OCI-M2 (cell line): Measurements from ENCODE around the gene OR52N4.
"Not testable (repeated sequence)": the region's sequence is repeated elsewhere in the genome, so short reads cannot be mapped to it uniquely, and the experiment has no call there.

Experiments
- DNase-seq: peaks from one replicate; lab custom pipeline; 2025; ENCODE audit not compliant: unreplicated experiment; lab: John Stamatoyannopoulos, UW

Gene OR52N4

DNA sequence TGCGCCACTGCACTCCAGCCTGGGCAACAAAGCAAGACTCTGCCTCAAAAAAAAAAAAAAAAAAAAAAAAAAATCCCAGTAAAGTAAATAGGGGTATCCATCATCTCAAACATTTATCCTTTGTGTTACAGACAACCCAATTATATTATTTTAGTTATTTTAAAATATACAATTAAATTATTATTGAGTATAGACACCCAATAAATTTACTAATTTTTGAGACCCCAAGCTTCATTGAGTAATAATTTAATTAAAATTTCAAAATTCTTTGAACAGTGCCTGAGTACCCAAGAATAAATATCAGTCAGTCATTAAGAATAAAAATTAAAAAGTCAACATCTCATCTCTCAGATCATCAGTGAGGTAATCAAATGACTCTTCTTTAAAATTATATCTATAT is at the start of gene OR52N4:
TSS of gene OR52N4 (plus strand) at position 301 of the 400 bp plus-strand sequence. CDS start 498 bp downstream, outside the sequence.
- DNase-seq, result no peak

GRCh38 chr11:5705688-5706087 is 48.4 kb upstream of the OR52N4 start:
- no peak for DNase-seq

DNA sequence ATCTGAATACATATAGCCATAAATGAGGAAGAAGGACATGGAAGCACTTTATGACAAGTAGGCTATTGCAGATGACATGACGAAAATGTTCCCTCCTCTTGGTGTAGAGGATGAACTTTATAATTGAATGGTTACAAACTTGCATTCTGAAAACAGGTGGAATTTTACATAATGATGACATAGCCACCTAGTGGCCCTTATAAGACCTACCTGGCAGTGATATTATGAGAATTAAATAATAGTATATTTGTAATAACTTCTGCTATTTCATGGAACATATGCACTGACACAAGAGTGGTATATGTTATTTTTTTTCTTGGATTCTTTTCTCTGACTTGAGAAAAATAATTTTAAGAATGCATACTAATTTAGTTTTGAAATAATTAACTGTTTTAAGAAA is 41.5 kb upstream of the OR52N4 start:
- DNase-seq, result no peak

- DNase-seq, result no peak
These were observed 40.3 kb upstream of the OR52N4 start for GRCh38 chr11:5713695-5714094.

DNA sequence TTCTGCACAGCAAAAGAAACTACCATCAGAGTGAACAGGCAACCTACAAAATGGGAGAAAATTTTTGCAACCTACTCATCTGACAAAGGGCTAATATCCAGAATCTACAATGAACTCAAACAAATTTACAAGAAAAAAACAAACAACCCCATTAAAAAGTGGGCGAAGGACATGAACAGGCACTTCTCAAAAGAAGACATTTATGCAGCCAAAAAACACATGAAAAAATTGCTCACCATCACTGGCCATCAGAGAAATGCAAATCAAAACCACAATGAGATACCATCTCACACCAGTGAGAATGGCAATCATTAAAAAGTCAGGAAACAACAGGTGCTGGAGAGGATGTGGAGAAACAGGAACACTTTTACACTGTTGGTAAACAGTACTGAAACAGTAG is 37.5 kb upstream of the OR52N4 start:
- not testable (repeated sequence) for DNase-seq

DNA sequence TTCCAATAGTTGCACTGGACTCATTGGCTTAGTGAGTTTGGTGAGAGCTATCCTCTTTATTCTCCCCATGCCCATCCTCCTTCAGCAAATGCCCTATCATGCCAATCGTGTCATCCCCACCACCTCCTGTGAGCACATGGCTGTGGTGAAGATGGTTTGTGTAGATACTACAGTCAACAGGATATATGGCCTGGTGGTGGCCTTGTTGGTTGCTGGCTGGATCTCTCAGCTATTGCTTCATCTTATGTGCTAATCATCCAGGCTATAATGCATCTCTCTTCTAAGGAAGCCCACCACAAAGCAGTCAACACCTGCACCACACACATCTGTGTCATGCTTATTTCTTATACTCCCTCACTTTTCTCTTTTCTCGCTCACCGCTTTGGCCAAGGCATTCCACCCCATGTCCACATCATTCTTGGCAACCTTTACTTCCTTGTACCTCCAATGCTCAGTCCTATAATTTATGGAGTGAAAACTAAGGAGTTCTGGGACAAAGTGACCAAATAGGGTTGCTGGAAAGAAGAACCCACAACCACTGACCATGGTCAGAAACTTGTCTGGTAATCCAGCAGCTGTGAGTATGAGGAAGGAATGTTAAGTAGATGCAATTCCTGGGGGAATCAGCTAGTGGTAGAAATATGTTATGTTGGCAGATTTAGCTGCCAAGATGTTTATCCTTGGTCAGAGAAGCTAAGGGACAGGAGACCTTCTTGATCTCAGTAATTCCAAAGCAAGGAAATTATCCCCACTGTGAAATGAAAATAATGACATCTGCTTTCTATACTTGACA is 34.1 kb upstream of the OR52N4 start:
- DNase-seq, result no peak

- DNase-seq, result no peak
These were observed 31.4 kb upstream of the OR52N4 start for GRCh38 chr11:5722622-5723021.

DNA sequence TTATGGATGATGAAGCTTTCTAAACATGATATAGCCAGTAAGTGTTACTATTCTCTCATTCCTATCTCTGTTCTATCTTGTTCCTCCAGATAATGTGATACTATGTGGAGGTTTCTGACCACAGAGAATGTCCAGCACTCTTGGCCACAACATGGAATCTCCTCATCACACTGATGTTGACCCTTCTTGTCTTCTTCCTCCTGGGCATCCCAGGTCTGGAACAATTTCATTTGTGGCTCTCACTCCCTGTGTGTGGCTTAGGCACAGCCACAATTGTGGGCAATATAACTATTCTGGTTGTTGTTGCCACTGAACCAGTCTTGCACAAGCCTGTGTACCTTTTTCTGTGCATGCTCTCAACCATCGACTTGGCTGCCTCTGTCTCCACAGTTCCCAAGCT is 27.7 kb upstream of the OR52N4 start:
- no peak for DNase-seq

DNA sequence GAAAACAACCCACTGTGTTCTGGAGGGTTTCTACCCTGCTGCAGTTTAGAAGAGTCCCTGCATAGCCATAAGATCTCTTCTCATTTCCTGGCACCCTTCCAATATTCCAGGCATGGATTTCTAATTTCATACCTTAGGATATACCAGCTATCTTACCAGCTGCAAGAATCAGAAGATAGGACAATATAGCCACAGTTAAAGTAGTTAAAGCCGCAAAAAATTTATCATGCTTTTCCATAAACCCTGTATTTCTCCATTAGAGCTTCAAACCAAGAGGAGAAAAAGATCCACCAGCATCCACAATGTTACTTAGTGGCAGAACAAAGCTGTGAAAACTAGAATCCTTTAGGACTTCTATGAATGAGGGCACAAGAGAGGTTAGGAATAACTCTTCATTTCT is 26.4 kb upstream of the OR52N4 start:
- no peak for DNase-seq

- DNase-seq, result no peak
These were observed 17.6 kb upstream of the OR52N4 start, which contains the start of gene OR56B1 for GRCh38 chr11:5736396-5736795. Gene OR56B1, plus strand, starts transcription at chr11:5736448. Its CDS starts 69 bp downstream, at chr11:5736517.

GRCh38 chr11:5737091-5737490 is 17.0 kb upstream of the OR52N4 start:
- no peak for DNase-seq

DNA sequence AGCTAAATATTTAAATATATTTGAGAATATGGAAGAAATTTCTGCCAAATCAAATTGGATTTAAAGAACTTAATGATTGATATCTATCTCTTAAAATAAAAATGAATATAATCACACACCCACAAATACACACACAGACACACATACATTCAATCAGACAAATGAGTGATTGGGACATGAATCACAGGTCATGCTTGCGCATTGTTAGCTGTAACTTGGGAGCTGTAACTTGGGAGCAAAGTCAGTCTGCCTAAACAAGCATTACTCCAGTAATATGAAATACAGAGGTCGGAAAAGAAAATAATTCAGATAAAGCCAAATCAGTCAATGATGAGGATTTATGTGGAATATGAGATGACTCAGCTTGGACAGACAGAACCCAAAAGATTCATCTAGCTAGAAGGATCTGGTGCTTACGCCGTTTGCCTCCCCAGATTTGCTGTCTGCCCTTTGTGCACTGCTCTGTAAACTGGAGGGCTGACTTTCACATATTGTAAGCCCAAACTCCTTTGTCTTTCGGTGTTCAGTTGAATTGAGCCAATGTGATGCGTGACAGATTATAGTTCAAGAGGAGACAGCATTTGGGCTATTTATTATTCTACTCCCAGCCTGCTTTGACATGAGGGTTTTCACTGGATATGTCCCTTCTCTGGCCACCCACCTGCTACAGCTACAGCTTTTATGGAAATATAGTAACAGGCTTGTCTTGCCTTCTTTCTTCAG is 16.2 kb upstream of the OR52N4 start:
- no peak for DNase-seq

GRCh38 chr11:5738431-5738830 is 15.6 kb upstream of the OR52N4 start:
- no peak for DNase-seq

- DNase-seq, result no peak
These were observed 7.4 kb upstream of the OR52N4 start for GRCh38 chr11:5746614-5747013.

- no peak for DNase-seq
These were observed 4.2 kb upstream of the OR52N4 start for GRCh38 chr11:5749836-5750235.

DNA sequence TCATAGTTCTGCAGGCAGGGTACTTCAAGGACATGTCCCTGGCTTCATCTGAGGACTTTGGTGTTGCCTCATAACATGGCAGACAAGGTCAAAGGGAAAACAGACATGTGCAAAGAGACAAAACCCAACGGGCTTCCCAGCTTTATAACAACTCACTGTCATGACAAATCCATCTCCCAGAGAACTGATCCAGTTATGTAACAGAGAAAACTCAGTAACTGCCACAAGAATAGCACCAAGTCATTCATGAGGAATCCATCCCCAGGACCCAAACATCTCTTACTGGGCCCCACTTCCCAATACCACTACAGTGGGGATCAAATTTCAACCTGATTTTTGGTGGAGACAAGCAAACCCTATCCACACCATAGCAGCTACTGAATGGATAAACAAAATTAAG is 13.0 kb downstream of the OR52N4 start:
- no peak for DNase-seq

GRCh38 chr11:5783255-5783654 is 29.2 kb downstream of the OR52N4 start, which contains the start of gene OR52N5:
Gene OR52N5, minus strand, starts transcription at chr11:5783355. Its CDS starts 4,721 bp downstream, at chr11:5778634.
- no peak for DNase-seq

DNA sequence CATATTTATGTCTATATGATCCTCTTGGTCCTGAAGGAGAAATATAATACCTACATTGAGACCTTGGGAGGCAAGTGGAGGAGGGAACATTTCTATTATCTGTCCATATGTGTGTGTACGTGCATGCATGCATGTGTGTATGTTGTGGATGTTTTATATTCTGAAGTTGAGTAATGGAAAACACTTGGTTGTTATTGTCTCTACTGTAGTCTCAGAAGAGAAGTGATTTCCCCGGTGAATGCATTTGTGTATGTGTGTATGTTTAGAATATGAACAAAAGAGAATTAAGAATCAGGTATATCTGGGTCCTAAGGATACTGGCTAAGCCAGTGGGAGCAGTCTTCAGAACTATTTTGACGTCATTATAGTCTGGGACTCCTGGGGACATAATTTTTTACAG is 37.1 kb downstream of the OR52N4 start, which contains the start of gene OR52N1:
TSS of gene OR52N1 (minus strand) at position 101 of the 400 bp plus-strand sequence. CDS start 2,449 bp downstream, outside the sequence.
- no peak for DNase-seq

- no peak for DNase-seq
These were observed 42.5 kb downstream of the OR52N4 start for GRCh38 chr11:5796541-5796940.

- no peak for DNase-seq
These were observed 49.9 kb downstream of the OR52N4 start for GRCh38 chr11:5803982-5804381.
